ENCODE results near the gene OSBPL7. TPM values are rescaled to one million over a fixed set of nuclear protein-coding genes. Genes with fewer than 3 reads are reported as not detected.

The OSBPL7 gene
- total and polyA plus RNA-seq, 2 of the 13 experiments (the other 11 are each of a cell fraction or from before 2014, with no cell fraction given) = 4.7 to 6.6 TPM

- no peaks in the 10 kb centered on the region for H3K9me3 ChIP-seq (ENCODE audit: low read length)
- H3K79me2 ChIP-seq (ENCODE audit: insufficient read depth, low read length) = no peaks in the 10 kb centered on the region
- 67% methylated on average over 21 of the region's 31 CpGs for WGBS (ENCODE audit: low lambda C conversion rate)
- H3K36me3 ChIP-seq (replicated peaks in 1 of 2; ENCODE audit: control insufficient read depth in 1 of 2, insufficient read depth in 2 of 2, low read length in 2 of 2) = no peaks in the 10 kb centered on the region
- no peak overlapping the region for H3K4me2 ChIP-seq (ENCODE audit: low read depth, low read length)
- H3K27me3 ChIP-seq (ENCODE audit: control insufficient read depth in 1 of 2, insufficient read depth in 2 of 2, low read length in 2 of 2) = peaks cover 12 to 31% of the 10 kb centered on the region in 2 experiments
- intact Hi-C loops (cut with micrococcal nuclease; ENCODE audit: unreplicated experiment) = no loop called here
- no peak overlapping the region for H2AFZ ChIP-seq (ENCODE audit: low read length)
- CTCF ChIA-PET (ENCODE audit: low intra/inter-chr PET ratio, low total read pairs) = no interaction called here
- no peaks in the 10 kb centered on the region for H4K20me1 ChIP-seq (ENCODE audit: insufficient read depth, low read length)
- no peak overlapping the region for H3K9ac ChIP-seq (ENCODE audit: insufficient read depth, low read depth, low read length)
- ATAC-seq (no peak), FAIRE-seq (no peak), DNase-seq (ENCODE audit: low spot score) (no peak)
- no peak overlapping the region for H3K4me3 ChIP-seq (replicated peaks in 1 of 3; ENCODE audit: insufficient read depth in 1 of 3, low read depth in 2 of 3, low read length in 3 of 3)
- BruUV-seq (replicated peaks) = no TSS peak
- in situ Hi-C loops (cut with HindIII; ENCODE audit: extremely low pct_ligation_motif_present, low pct_unique_long_range_greater_than_20kb) = no loop called here
- H3K4me1 ChIP-seq (ENCODE audit: insufficient read depth, low read length) = peaks cover 42% of the 10 kb centered on the region
- POLR2A ChIA-PET = interaction anchor here (4.8 kb wide), 1 partner anchor 16 kb away, joined by 27 read pairs; the partner anchor contains the start of genes LRRC46 and MRPL10
- no peak overlapping the region for H3K27ac ChIP-seq (ENCODE audit: extremely low read length, insufficient read depth, low read length)
- TF ChIP-seq, protein P1, sequence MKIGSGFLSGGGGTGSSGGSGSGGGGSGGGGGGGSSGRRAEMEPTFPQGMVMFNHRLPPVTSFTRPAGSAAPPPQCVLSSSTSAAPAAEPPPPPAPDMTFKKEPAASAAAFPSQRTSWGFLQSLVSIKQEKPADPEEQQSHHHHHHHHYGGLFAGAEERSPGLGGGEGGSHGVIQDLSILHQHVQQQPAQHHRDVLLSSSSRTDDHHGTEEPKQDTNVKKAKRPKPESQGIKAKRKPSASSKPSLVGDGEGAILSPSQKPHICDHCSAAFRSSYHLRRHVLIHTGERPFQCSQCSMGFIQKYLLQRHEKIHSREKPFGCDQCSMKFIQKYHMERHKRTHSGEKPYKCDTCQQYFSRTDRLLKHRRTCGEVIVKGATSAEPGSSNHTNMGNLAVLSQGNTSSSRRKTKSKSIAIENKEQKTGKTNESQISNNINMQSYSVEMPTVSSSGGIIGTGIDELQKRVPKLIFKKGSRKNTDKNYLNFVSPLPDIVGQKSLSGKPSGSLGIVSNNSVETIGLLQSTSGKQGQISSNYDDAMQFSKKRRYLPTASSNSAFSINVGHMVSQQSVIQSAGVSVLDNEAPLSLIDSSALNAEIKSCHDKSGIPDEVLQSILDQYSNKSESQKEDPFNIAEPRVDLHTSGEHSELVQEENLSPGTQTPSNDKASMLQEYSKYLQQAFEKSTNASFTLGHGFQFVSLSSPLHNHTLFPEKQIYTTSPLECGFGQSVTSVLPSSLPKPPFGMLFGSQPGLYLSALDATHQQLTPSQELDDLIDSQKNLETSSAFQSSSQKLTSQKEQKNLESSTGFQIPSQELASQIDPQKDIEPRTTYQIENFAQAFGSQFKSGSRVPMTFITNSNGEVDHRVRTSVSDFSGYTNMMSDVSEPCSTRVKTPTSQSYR (CRISPR knock-in tag; IDR thresholded peaks at IDR 0.05; ENCODE audit: borderline replicate concordance) = no peak
- TF ChIP-seq PAX8 (CRISPR knock-in tag; IDR thresholded peaks at IDR 0.05; ENCODE audit: borderline replicate concordance) = no peak
- no peak for TF ChIP-seq PRDM4 (CRISPR knock-in tag; IDR thresholded peaks at IDR 0.05; ENCODE audit: borderline replicate concordance)
- no peak for TF ChIP-seq HOXA3 (CRISPR knock-in tag; IDR thresholded peaks at IDR 0.05)
- TF ChIP-seq ZMYM3 (CRISPR knock-in tag; IDR thresholded peaks at IDR 0.05) = no peak
- no peak for TF ChIP-seq ZNF343 (CRISPR knock-in tag; IDR thresholded peaks at IDR 0.05)
- no peak for TF ChIP-seq NCOR1 (IDR thresholded peaks at IDR 0.05; ENCODE audit: borderline replicate concordance, low read length)
- no peak for TF ChIP-seq ATRX (CRISPR knock-in tag; IDR thresholded peaks at IDR 0.05; ENCODE audit: borderline replicate concordance)
- TF ChIP-seq PREB (CRISPR knock-in tag; IDR thresholded peaks at IDR 0.05) = no peak
- TF ChIP-seq ZBTB44 (CRISPR knock-in tag; IDR thresholded peaks at IDR 0.05) = no peak
- TF ChIP-seq, protein P2, sequence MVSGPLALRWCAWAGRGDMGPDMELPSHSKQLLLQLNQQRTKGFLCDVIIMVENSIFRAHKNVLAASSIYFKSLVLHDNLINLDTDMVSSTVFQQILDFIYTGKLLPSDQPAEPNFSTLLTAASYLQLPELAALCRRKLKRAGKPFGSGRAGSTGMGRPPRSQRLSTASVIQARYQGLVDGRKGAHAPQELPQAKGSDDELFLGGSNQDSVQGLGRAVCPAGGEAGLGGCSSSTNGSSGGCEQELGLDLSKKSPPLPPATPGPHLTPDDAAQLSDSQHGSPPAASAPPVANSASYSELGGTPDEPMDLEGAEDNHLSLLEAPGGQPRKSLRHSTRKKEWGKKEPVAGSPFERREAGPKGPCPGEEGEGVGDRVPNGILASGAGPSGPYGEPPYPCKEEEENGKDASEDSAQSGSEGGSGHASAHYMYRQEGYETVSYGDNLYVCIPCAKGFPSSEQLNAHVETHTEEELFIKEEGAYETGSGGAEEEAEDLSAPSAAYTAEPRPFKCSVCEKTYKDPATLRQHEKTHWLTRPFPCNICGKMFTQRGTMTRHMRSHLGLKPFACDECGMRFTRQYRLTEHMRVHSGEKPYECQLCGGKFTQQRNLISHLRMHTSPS (CRISPR knock-in tag; IDR thresholded peaks at IDR 0.05; ENCODE audit: low read depth) = no peak
- TF ChIP-seq ZNF20 (CRISPR knock-in tag; IDR thresholded peaks at IDR 0.05) = no peak
- TF ChIP-seq ZFYVE20 (CRISPR knock-in tag; IDR thresholded peaks at IDR 0.05; ENCODE audit: borderline replicate concordance, low read depth) = no peak
- no peak for TF ChIP-seq ZNF24 (IDR thresholded peaks at IDR 0.05)
Observed at GRCh38 chr17:47846716-47847340, 25.2 kb upstream of the OSBPL7 start.

Measured in HepG2 (cell line).